HG03469 (cell line): ENCODE data around the gene OMP.

ENCODE experiments used
- ATAC-seq: cut with Tn5 transposase; IDR thresholded peaks from one replicate; pipeline ENCODE4 v1.9.1; 2021; ENCODE audit warnings: mild to moderate bottlenecking, moderate library complexity, moderate number of reproducible peaks; ENCODE audit not compliant: unreplicated experiment

OMP gene

GRCh38 chr11:77151804-77152509, 49.3 kb downstream of the OMP start:
- no peak for ATAC-seq

DNA sequence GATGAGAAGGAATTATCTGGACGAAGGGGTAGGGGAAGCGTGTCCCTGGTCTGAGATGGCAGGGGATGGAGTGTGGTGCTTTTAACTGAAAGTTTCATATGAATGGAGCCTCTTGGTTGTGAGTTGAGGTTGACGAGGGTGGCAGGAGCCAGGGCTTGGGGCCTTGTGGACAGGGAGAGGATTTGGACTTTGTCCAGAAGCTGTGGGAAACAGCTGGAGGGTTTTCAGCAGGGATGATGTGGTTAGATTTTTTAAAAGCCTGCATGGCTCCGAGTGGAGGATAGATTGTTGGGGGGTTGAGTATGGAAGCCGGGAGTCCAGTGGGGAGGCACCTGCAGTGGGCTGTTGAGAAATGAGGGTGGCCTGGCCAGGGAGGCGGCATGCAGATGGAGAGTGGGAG, 50.2 kb downstream of the OMP start:
- no peak for ATAC-seq
